ENCODE data around the gene GREB1L.

GRCh38 chr18:21218862-21219261 is 23.2 kb upstream of the GREB1L start:
- TF ChIP-seq CTCF (IDR thresholded peaks at IDR 0.05): no peak
- no peak for TF ChIP-seq TAF1 (IDR thresholded peaks at IDR 0.05; ENCODE audit: borderline replicate concordance, low read depth, low read length)
- no peak for TF ChIP-seq NRF1 (IDR thresholded peaks at IDR 0.05; ENCODE audit: low read depth, low read length)
- TF ChIP-seq EZH2phosphoT487 (IDR thresholded peaks at IDR 0.05; ENCODE audit: borderline replicate concordance, low read depth): no peak
- no peak for TF ChIP-seq POLR2AphosphoS5 (IDR thresholded peaks at IDR 0.05; ENCODE audit: low read depth, low read length)
- no peak for TF ChIP-seq PBX3 (IDR thresholded peaks at IDR 0.05)
- no peak for TF ChIP-seq EP300 (IDR thresholded peaks at IDR 0.05; ENCODE audit: borderline replicate concordance in 1 of 2, low read depth in 1 of 2, low read length in 1 of 2)
- no peak for TF ChIP-seq FOXJ3 (CRISPR knock-in tag; IDR thresholded peaks at IDR 0.05)
- TF ChIP-seq TEAD4 (IDR thresholded peaks at IDR 0.05; ENCODE audit: borderline replicate concordance, insufficient read depth): no peak
- no peak for TF ChIP-seq REST (IDR thresholded peaks at IDR 0.05; ENCODE audit: low read depth, low read length)
- no peak for TF ChIP-seq MAX (IDR thresholded peaks at IDR 0.05; ENCODE audit: low read depth)

Measured in SK-N-SH (cell line).